ENCODE measurements around the gene PTPRG.
"Not testable (repeated sequence)": the region's sequence is repeated elsewhere in the genome, so short reads cannot be mapped to it uniquely, and the experiment has no call there.

The PTPRG gene

GRCh38 chr3:61561374-61562041 lies at the start of gene PTPRG:
Gene PTPRG, plus strand, starts transcription at chr3:61561571. Its CDS starts 717 bp downstream, at chr3:61562288.
- DNase-seq: no peak

- no peak for DNase-seq
These were observed 42.8 kb upstream of the PTPRG start for GRCh38 chr3:61518590-61518989.

- DNase-seq: no peak
These were observed 40.3 kb upstream of the PTPRG start for GRCh38 chr3:61520966-61521628.

GRCh38 chr3:61522060-61522459 lies 39.3 kb upstream of the PTPRG start:
- no peak for DNase-seq

- no peak for DNase-seq
These were observed 38.7 kb upstream of the PTPRG start for GRCh38 chr3:61522626-61523025.

GRCh38 chr3:61524933-61525332 lies 36.4 kb upstream of the PTPRG start:
- DNase-seq: no peak

- no peak for DNase-seq
These were observed 35.1 kb upstream of the PTPRG start for GRCh38 chr3:61526308-61526707.

- DNase-seq: no peak
These were observed 34.4 kb upstream of the PTPRG start for GRCh38 chr3:61527011-61527410.

GRCh38 chr3:61530355-61530754 lies 31.0 kb upstream of the PTPRG start:
- DNase-seq: no peak

GRCh38 chr3:61531528-61531927 lies 29.8 kb upstream of the PTPRG start:
- no peak for DNase-seq

GRCh38 chr3:61532739-61533500 lies 28.5 kb upstream of the PTPRG start:
- no peak for DNase-seq

GRCh38 chr3:61535826-61536225 lies 25.5 kb upstream of the PTPRG start:
- no peak for DNase-seq

GRCh38 chr3:61537366-61537765 lies 24.0 kb upstream of the PTPRG start:
- DNase-seq: no peak

- DNase-seq: no peak
These were observed 22.9 kb upstream of the PTPRG start for GRCh38 chr3:61538486-61538885.

- no peak for DNase-seq
These were observed 19.7 kb upstream of the PTPRG start for GRCh38 chr3:61541694-61542093.

- no peak for DNase-seq
These were observed 15.7 kb upstream of the PTPRG start for GRCh38 chr3:61545716-61546115.

GRCh38 chr3:61547625-61548024 lies 13.7 kb upstream of the PTPRG start:
- DNase-seq: no peak

- not testable (repeated sequence) for DNase-seq
These were observed 8.7 kb upstream of the PTPRG start for GRCh38 chr3:61552704-61553103.

GRCh38 chr3:61559136-61559731 lies 2.1 kb upstream of the PTPRG start:
- DNase-seq: no peak

- no peak for DNase-seq
These were observed 626 bp upstream of the PTPRG start for GRCh38 chr3:61560517-61561373.

- DNase-seq: no peak
These were observed 810 bp downstream of the PTPRG start for GRCh38 chr3:61562042-61562720.

GRCh38 chr3:61562721-61563312 lies 1.4 kb downstream of the PTPRG start:
- no peak for DNase-seq

All from CD4-positive, alpha-beta T cell treated with Interleukin-12 subunit alpha and Interleukin-12 subunit beta, for 1 hour (primary cell).